Liver (tissue), 9 donors: ENCODE measurements around the gene CWC27. TPM values are rescaled to one million over a fixed set of nuclear protein-coding genes. Genes with fewer than 3 reads are reported as not detected.

Source experiments
- DNase-seq: peaks from one replicate; pipeline ENCODE4 v3.0.0-alpha.2; 2017; ENCODE audit warnings: low spot score
- H3K27ac ChIP-seq, 2 donors: one replicate each; pipeline ENCODE4 v1.7.0; 2013; ENCODE audit warnings: inconsistent platforms in 2 of 2, low read length in 2 of 2, control low read depth in 1 of 2, low read depth in 1 of 2, mild to moderate bottlenecking in 1 of 2
- H3K27me3 ChIP-seq, 4 donors: one replicate each; pipeline versions ENCODE4 v1.6.1 to v1.7.0; 2013; ENCODE audit warnings: low read length in 3 of 4, inconsistent platforms in 1 of 4, mild to moderate bottlenecking in 1 of 4, moderate library complexity in 1 of 4; ENCODE audit not compliant: control insufficient read depth in 4 of 4, insufficient read depth in 4 of 4
- H3K36me3 ChIP-seq, 4 donors: one replicate each; pipeline versions ENCODE4 v1.6.1 to v1.7.0; 2013; ENCODE audit warnings: low read length in 3 of 4, mild to moderate bottlenecking in 3 of 4, low read depth in 1 of 4, moderate library complexity in 1 of 4; ENCODE audit not compliant: control insufficient read depth in 4 of 4, insufficient read depth in 3 of 4
- H3K4me1 ChIP-seq, 4 donors: one replicate each; pipeline versions ENCODE4 v1.6.1 to v1.7.0; 2013; ENCODE audit warnings: low read length in 3 of 4, mild to moderate bottlenecking in 3 of 4, moderate library complexity in 1 of 4; ENCODE audit not compliant: control insufficient read depth in 4 of 4, insufficient read depth in 4 of 4
- H3K4me3 ChIP-seq, 3 donors: one replicate each; pipeline versions ENCODE4 v1.6.1 to v1.7.0; 2013; ENCODE audit warnings: low read length in 3 of 3, control low read depth in 1 of 3, low read depth in 1 of 3, mild to moderate bottlenecking in 1 of 3
- H3K9ac ChIP-seq, 2 donors: one replicate each; pipeline ENCODE4 v1.7.0; 2013; ENCODE audit warnings: low read length in 2 of 2, mild to moderate bottlenecking in 2 of 2, moderate library complexity in 2 of 2, control low read depth in 1 of 2, low read depth in 1 of 2
- H3K9me3 ChIP-seq, 4 donors: one replicate each; pipeline versions ENCODE4 v1.6.1 to v1.7.0; 2013; ENCODE audit warnings: low read length in 3 of 4; ENCODE audit not compliant: control insufficient read depth in 4 of 4
- ATF3 ChIP-seq: IDR thresholded peaks from 2 replicates; pipeline ENCODE4 v1.6.1; 2016; ENCODE audit warnings: antibody characterized with exemption
- FOXA1 ChIP-seq: IDR thresholded peaks from 2 replicates; pipeline ENCODE4 v1.6.1; 2016; ENCODE audit warnings: antibody characterized with exemption
- FOXA2 ChIP-seq: IDR thresholded peaks from 2 replicates; pipeline ENCODE4 v1.6.1; 2016; ENCODE audit warnings: antibody characterized with exemption
- GABPA ChIP-seq, 2 donors: IDR thresholded peaks in 1 of 2; conservative IDR thresholded peaks in 1 of 2; 2 replicates each; pipeline ENCODE4 v1.6.1; 2016; ENCODE audit warnings: antibody characterized with exemption in 2 of 2, mild to moderate bottlenecking in 1 of 2, moderate library complexity in 1 of 2
- HNF4G ChIP-seq: IDR thresholded peaks from 2 replicates; pipeline ENCODE4 v1.6.1; 2016; ENCODE audit warnings: antibody characterized with exemption
- JUND ChIP-seq, 2 donors: IDR thresholded peaks; 2 replicates each; pipeline ENCODE4 v1.6.1; 2016; ENCODE audit warnings: antibody characterized with exemption in 2 of 2
- MAX ChIP-seq: IDR thresholded peaks from 2 replicates; pipeline ENCODE4 v1.6.1; 2016; ENCODE audit warnings: antibody characterized with exemption
- RAD21 ChIP-seq, 2 donors: IDR thresholded peaks; 2 replicates each; pipeline ENCODE4 v1.6.1; 2016; ENCODE audit warnings: antibody characterized with exemption in 2 of 2, mild to moderate bottlenecking in 2 of 2
- REST ChIP-seq: IDR thresholded peaks from 2 replicates; pipeline ENCODE4 v1.6.1; 2016; ENCODE audit warnings: antibody characterized with exemption, mild to moderate bottlenecking
- RXRA ChIP-seq, 2 donors: IDR thresholded peaks; 2 replicates each; pipeline ENCODE4 v1.6.1; 2017 to 2018; ENCODE audit warnings: antibody characterized with exemption in 2 of 2, mild to moderate bottlenecking in 1 of 2
- SP1 ChIP-seq: IDR thresholded peaks from 2 replicates; pipeline ENCODE4 v1.6.1; 2018; ENCODE audit warnings: antibody characterized with exemption, mild to moderate bottlenecking
- TAF1 ChIP-seq: conservative IDR thresholded peaks from 2 replicates; pipeline ENCODE4 v1.6.1; 2016; ENCODE audit warnings: antibody characterized with exemption, mild to moderate bottlenecking
- YY1 ChIP-seq: IDR thresholded peaks from 2 replicates; pipeline ENCODE4 v1.6.1; 2016; ENCODE audit warnings: antibody characterized with exemption, mild to moderate bottlenecking
- ZBTB33 ChIP-seq: IDR thresholded peaks from 2 replicates; pipeline ENCODE4 v1.6.1; 2016; ENCODE audit warnings: antibody characterized with exemption
- WGBS: extraction: QIAGEN DNeasy Blood & Tissue Kit; methylation state at CpG from one replicate; pipeline ENCODE4 v1.1.7; 2013; 5-methylcytosine and 5-hydroxymethylcytosine counted together
- polyA plus RNA-seq, 2 donors: library from polyadenylated mRNA; stranded (reverse) in 1 of 2; unstranded in 1 of 2; fragments of 200-250 nt in 1 of 2; fragments of >200 nt in 1 of 2; fragmentation: Nextera tagmentation in 1 of 2; extraction: Ambion mirVana in 1 of 2; gene quantifications; one replicate each; pipeline versions ENCODE4 v1.2.1 to v1.2.3, GENCODE V29; 2013 to 2015
- total RNA-seq, 2 donors: library from RNA; depleted of rRNA; stranded (reverse); fragments of >200 nt; gene quantifications; one replicate each; pipeline ENCODE4 v1.2.3, GENCODE V29; 2014
- donor health status: healthy.
- donor health status: healthy.
- donor health status: healthy.
- donor health status: healthy.
- donor health status: healthy.

Gene CWC27
- total and polyA plus RNA-seq, 4 donors = 3.9 to 9.8 (median 6.0) TPM

GRCh38 chr5:64742411-64742810 lies 26.3 kb upstream of the CWC27 start:
- Histone ChIP-seq H3K4me1 (no peaks in the 10 kb centered on the region), H3K27me3 (no peaks in the 10 kb centered on the region), H3K4me3 (no peak overlapping the region), H3K9me3 (no peaks in the 10 kb centered on the region), H3K36me3 (peaks cover 0 to 19% (median 10%) of the 10 kb centered on the region in 4 donors), H3K9ac (no peak overlapping the region), H3K27ac (no peak overlapping the region)
- no peak for DNase-seq
- TF ChIP-seq YY1 = no peak
- TF ChIP-seq RAD21 (IDR thresholded peaks at IDR 0.05) = no peak
- TF ChIP-seq HNF4G = no peak
- no peak for TF ChIP-seq TAF1
- TF ChIP-seq RXRA (IDR thresholded peaks at IDR 0.05) = no peak
- no peak for TF ChIP-seq GABPA (IDR thresholded peaks at IDR 0.05 in 1 of 2, conservative IDR thresholded peaks at IDR 0.05 in 1 of 2)
- no peak for TF ChIP-seq FOXA1
- TF ChIP-seq SP1 = no peak
- no peak for TF ChIP-seq JUND (IDR thresholded peaks at IDR 0.05)
- no peak for TF ChIP-seq MAX
- no peak for TF ChIP-seq FOXA2
- WGBS = 92% methylated on average over 1 of the region's 1 CpG

- Histone ChIP-seq H3K9me3 (no peaks in the 10 kb centered on the region), H3K36me3 (peaks cover 0 to 18% (median 10%) of the 10 kb centered on the region in 4 donors), H3K9ac (no peak overlapping the region), H3K27me3 (no peaks in the 10 kb centered on the region), H3K4me1 (no peaks in the 10 kb centered on the region), H3K4me3 (no peak overlapping the region), H3K27ac (no peak overlapping the region)
- TF ChIP-seq FOXA2 (no peak), MAX (no peak), ZBTB33 (no peak), REST (no peak), ATF3 (no peak), YY1 (no peak), FOXA1 (no peak), JUND (IDR thresholded peaks at IDR 0.05) (no peak), RXRA (IDR thresholded peaks at IDR 0.05) (no peak)
- DNase-seq = no peak
These were observed 25.9 kb upstream of the CWC27 start for GRCh38 chr5:64742821-64743220.
